NAMALWA (cell line): ENCODE data around the gene GAL3ST1.
A peak's percentile ranks its signal among the peaks of the same experiment; 100 is the strongest.
"Not testable (repeated sequence)": the region's sequence is repeated elsewhere in the genome, so short reads cannot be mapped to it uniquely, and the experiment has no call there.

Source experiments
- DNase-seq: peaks from one replicate; pipeline ENCODE4 v3.0.0-alpha.2; 2015; ENCODE audit warnings: low spot score

Gene GAL3ST1

DNA sequence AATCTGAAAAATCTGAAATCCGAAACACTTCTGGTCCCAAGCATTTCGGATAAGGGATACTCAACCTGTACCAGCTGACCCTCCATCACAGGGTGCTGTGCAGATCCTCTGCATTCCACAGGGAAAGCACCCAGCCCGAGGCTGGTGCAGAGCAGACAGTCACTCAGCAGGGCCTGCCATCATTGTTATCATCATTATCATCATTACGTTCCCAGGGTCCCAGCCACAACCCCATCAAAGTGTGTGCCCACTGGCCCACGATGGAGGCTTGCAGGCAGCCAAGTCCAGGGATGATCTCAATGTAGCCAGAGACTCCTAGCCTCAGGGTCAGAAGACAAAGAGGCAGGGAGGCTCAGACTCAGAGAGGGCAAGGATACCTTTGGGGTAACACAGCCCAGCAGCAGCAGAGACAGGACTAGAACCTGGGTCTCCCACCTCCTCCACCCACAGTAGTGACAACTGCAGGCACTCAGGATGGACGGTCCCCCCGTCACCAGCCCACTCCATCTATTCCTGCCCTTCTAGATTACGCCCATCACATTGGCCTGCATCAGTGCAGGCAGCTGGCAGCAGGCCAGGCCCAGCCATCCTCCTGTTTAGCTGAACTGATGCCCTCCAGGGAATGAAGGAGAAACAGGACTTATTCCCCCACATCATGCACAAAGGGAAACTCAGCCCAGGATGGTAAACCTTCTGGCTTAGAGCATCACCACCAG, 10.3 kb downstream of the GAL3ST1 start:
- DNase-seq: no peak

- DNase-seq: no peak
Observed at GRCh38 chr22:30562366-30562765, 12.1 kb downstream of the GAL3ST1 start.

DNA sequence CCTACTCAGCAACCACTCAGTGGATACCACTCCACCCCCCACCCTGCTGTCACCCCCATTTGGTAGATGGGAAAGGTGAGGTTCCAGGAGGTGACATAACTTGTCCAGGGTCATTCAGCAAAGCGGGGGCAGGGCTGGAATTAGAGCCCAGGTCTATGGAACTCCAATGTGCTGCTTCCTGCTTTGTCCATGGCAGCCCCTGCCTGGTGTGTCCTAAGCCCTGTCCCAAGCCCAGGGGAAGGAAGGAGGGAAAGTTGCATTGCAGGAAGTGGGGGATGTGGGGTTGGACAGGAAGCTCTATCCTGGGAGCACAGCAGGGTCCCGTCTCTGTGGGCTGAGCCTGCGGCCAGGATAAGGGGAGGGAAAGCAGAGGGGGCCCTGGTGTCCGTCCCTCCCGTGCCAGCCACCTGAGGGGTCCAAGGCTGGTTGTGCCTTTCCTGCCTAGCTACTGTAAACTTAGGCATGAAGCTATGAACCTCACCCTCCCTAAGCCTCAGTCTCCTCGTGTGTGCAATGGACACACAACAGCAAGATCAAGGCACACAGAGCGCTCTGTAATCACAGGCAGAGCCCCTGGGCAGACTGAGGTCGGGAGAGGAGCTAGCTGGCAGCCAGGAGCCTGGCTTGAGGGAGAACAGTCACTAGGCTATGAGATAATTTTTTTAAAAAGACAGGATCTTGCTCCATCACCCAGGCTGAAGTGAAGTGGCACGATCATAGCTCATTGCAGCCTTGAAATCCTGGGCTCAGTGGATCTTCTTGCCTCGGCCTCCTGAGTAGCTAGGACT, 12.9 kb downstream of the GAL3ST1 start:
- DNase-seq: no peak

- peak; percentile 32 for DNase-seq
Observed at GRCh38 chr22:30560643-30561202, 13.7 kb downstream of the GAL3ST1 start.

DNA sequence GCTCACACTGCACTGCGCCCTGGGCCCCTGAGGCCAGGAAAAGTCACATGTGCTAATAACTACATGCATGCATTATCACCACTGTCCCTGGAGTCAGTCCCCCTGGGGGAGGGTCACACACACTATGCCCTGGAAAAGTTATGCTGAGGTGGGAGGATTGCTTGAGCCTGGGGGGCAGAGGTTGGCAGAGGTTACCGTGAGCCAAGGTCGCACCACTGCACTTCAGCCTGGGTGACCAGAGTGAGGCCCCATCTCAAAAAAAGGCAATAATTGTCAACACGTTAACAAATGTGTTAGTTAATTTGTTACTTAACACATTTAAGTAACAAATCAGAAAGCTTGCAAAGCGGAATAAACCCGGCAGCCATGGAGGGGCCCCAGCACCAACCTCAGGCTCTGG, 14.6 kb downstream of the GAL3ST1 start:
- no peak for DNase-seq

GRCh38 chr22:30557243-30557642, 17.2 kb downstream of the GAL3ST1 start:
- no peak for DNase-seq

DNA sequence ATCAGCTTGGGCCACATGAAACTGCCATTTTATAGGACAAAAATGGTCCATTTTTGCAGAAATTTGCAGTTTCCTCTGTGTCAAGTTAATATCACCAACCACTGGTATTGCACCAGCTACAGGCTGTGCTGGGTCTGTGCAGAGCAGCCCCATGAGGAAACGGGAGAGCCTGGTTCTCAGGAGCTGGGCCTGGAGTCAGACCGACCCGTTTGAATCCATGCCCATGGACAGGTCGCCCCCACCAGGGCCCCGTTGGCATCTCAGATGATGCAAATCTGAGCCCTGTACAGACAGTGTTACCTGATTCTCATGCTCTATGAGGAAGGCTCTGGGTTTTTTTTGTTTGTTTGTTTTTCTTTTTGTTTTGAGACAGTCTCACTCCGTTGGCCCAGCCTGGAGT, 18.1 kb downstream of the GAL3ST1 start:
- DNase-seq: no peak

GRCh38 chr22:30555282-30556210, 18.9 kb downstream of the GAL3ST1 start:
- no peak for DNase-seq

GRCh38 chr22:30553971-30554370, 20.5 kb downstream of the GAL3ST1 start:
- DNase-seq: no peak

- no peak for DNase-seq
Observed at GRCh38 chr22:30552719-30553118, 21.7 kb downstream of the GAL3ST1 start.

DNA sequence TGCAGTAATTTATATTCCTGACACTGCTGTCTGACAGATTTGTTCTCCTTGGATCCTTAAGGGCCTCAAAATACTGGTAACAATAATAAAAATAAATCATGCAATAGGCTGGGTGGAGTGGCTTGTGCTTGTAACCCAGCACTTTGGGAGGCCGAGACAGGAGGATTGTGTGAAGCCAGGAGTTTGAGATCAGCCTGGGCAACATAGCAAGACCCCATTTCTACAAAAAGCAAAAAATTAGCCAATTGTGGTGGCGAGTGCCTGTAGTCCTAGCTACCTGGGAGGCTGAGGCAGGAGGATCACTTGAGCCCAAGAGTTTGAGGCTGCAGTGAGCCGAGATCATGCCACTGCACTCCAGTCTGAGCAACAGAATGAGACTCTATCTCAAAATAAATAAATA, 22.7 kb downstream of the GAL3ST1 start:
- DNase-seq: not testable (repeated sequence)

DNA sequence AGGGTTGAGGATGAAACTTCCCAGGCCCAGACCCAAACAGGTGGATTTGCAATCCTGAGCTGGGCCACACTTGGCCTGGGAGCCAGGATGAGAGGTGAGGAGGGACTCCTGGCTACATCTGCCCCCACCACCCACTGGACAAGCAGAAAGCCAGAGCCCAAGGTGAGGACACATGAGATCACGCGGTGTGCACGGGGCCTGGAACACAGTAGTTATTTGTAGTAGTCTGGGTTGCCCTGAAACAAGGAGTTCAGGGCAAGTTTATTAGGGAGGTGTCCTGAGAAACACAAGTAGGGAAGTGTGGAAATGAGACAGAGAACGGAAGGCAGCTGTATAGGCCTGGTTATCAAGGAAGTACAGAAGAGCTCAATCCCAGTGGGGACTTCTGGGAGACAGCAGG, 27.3 kb downstream of the GAL3ST1 start:
- DNase-seq: no peak

- no peak for DNase-seq
Observed at GRCh38 chr22:30546616-30547015, 27.8 kb downstream of the GAL3ST1 start, which contains the start of gene SEC14L6. Gene SEC14L6, minus strand, starts transcription at chr22:30546741. Its CDS starts 59 bp downstream, at chr22:30546682.

DNA sequence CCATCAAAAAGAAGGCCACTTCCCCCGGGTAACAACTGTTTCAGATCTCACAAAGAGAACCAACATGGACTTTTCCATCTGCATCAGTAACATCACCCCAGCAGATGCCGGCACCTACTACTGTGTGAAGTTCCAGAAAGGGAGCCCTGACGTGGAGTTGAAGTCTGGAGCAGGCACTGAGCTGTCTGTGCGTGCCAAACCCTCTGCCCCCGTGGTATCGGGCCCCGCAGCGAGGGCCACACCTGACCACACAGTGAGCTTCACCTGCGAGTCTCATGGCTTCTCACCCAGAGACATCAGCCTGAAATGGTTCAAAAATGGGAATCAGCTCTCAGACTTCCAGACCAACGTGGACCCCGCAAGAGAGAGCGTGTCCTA, 31.7 kb downstream of the GAL3ST1 start:
- DNase-seq: no peak

- no peak for DNase-seq
Observed at GRCh38 chr22:30541961-30542810, 32.3 kb downstream of the GAL3ST1 start.

DNA sequence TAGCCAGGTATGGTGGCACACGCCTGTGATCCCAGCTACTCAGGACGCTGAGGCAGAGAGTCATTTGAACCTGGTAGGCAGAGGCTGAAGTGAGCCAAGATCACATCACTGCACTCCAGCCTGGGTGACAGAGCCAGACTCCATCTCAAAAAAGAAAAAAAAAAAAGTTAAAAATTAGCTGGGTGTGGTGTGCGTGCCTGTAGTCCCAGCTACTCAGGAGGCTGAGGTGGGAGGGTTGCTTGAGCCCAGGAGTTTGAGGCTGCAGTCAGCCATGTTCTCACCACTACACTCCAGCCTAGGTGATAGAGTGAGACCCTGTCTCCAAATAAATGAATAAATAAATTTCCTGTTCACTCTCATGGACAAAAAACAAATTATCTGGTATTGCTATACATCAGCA, 33.0 kb downstream of the GAL3ST1 start:
- not testable (repeated sequence) for DNase-seq

DNA sequence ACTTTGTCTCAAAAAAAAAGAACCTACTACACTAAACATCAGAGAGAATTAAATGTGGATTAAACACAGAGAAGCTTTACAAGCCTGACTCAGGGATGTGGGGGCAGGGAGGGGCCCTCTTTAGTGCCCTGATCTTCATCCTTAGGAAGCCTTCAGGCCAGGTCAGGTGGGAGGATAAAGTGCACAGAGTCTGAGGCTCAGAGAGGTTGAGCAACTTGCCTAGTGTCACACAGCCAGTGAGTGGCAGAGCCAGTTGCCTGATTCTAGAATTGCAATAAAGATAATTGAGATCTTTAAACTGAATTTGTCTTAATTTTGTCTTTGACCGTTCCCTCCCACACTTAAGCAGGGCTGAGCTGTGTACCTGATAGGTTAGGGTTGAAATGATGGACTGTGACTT, 35.1 kb downstream of the GAL3ST1 start:
- no peak for DNase-seq

DNA sequence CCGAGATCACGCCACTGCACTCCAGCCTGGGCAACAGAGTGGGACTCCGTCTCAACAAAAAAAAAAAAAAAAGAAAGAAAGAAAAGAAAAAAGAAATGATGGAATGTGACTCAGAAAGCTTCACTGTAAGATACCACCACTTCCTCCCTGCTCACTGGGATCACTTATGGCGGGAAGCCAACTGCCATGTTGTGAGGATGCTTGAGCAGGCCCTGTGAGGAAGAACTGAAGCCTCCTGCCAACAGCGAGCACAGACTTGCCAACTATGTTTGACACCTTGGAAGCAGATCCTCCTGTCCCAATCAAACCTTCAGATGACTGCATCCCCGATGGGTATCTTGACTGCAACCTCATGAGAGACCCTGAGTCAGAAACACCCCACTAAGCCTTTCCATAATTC, 36.2 kb downstream of the GAL3ST1 start:
- no peak for DNase-seq

- no peak for DNase-seq
Observed at GRCh38 chr22:30537083-30537731, 37.3 kb downstream of the GAL3ST1 start.

DNA sequence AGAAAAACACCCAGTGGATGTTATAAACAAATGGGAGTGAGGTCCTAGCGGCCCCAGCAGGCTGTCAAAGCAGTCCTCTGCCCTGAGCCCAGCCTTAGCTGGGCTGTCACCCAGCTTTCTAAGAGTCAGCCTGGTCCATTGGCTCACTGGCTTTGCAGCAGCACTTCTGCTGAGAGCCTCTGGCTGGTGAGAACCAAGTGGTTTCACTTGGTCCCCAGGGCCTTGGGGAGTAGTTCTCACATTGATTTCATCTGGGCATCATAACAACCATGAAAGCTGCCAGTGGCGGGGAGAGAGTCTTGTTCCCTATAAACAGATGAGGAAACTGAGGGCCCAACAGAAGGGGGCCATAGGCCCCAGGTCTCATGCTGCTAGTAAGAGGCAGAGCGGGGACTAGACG, 39.3 kb downstream of the GAL3ST1 start:
- DNase-seq: peak; percentile 42
